GM21515 (cell line): ENCODE data around the gene NOP9.
A peak's percentile ranks its signal among the peaks of the same experiment; 100 is the strongest.

Experiments used
- ATAC-seq: cut with Tn5 transposase; IDR thresholded peaks from one replicate; pipeline ENCODE4 v1.9.1; 2021; ENCODE audit not compliant: unreplicated experiment

Gene NOP9

GRCh38 chr14:24280797-24281460, 18.7 kb upstream of the NOP9 start:
- no peak for ATAC-seq

GRCh38 chr14:24281636-24282035, 18.0 kb upstream of the NOP9 start:
- no peak for ATAC-seq

GRCh38 chr14:24282736-24283135, 16.9 kb upstream of the NOP9 start:
- ATAC-seq, result no peak

- ATAC-seq, result no peak
These were observed 15.7 kb upstream of the NOP9 start for GRCh38 chr14:24283796-24284460.

- ATAC-seq, result no peak
These were observed 15.1 kb upstream of the NOP9 start for GRCh38 chr14:24284501-24285035.

GRCh38 chr14:24285351-24285750, 14.3 kb upstream of the NOP9 start:
- ATAC-seq, result no peak

GRCh38 chr14:24286996-24287395, 12.7 kb upstream of the NOP9 start:
- ATAC-seq, result no peak

- no peak for ATAC-seq
These were observed 9.9 kb upstream of the NOP9 start for GRCh38 chr14:24289649-24290280.

GRCh38 chr14:24290746-24291145, 8.9 kb upstream of the NOP9 start:
- no peak for ATAC-seq

GRCh38 chr14:24291446-24292117, 8.1 kb upstream of the NOP9 start:
- ATAC-seq, result no peak

GRCh38 chr14:24292118-24292807, 7.4 kb upstream of the NOP9 start:
- no peak for ATAC-seq

GRCh38 chr14:24293525-24293924, 6.1 kb upstream of the NOP9 start:
- ATAC-seq, result no peak

GRCh38 chr14:24296341-24297157, 3.1 kb upstream of the NOP9 start:
- no peak for ATAC-seq

- ATAC-seq, result no peak
These were observed 2.3 kb upstream of the NOP9 start for GRCh38 chr14:24297190-24297964.

- peak; percentile 3 for ATAC-seq
These were observed 777 bp upstream of the NOP9 start for GRCh38 chr14:24298892-24299254.

- no peak for ATAC-seq
These were observed 803 bp downstream of the NOP9 start for GRCh38 chr14:24300326-24300980.

- no peak for ATAC-seq
These were observed 4.4 kb downstream of the NOP9 start for GRCh38 chr14:24304019-24304387.

- no peak for ATAC-seq
These were observed 7.5 kb downstream of the NOP9 start for GRCh38 chr14:24307156-24307574.
